ENCODE data around the gene HPSE2. TPM values are rescaled to one million over a fixed set of nuclear protein-coding genes. Genes with fewer than 3 reads are reported as not detected.

The HPSE2 gene
- total RNA-seq, 1 experiment from 2014 or later = not detected

GRCh38 chr10:98901441-98902110, 334.1 kb downstream of the HPSE2 start:
- in situ Hi-C loops (cut with HindIII; ENCODE audit: low pct_unique_long_range_greater_than_20kb, low sequenced_read_pairs) = no loop called here

GRCh38 chr10:98899018-98899417, 336.6 kb downstream of the HPSE2 start:
- DNase-seq (ENCODE audit: low read depth) = no peak
- in situ Hi-C loops (cut with HindIII; ENCODE audit: low pct_unique_long_range_greater_than_20kb, low sequenced_read_pairs) = no loop called here

More at GRCh38 chr10:98901441-98902110, 334.1 kb downstream of the HPSE2 start:
- DNase-seq (ENCODE audit: low read depth) = no peak

GRCh38 chr10:98892523-98892922, 343.1 kb downstream of the HPSE2 start:
- peak; percentile 2 for DNase-seq (ENCODE audit: low read depth)
- in situ Hi-C loops (cut with HindIII; ENCODE audit: low pct_unique_long_range_greater_than_20kb, low sequenced_read_pairs) = no loop called here

GRCh38 chr10:98886686-98887085, 349.0 kb downstream of the HPSE2 start:
- no peak for DNase-seq (ENCODE audit: low read depth)
- in situ Hi-C loops (cut with HindIII; ENCODE audit: low pct_unique_long_range_greater_than_20kb, low sequenced_read_pairs) = no loop called here

- in situ Hi-C loops (cut with HindIII; ENCODE audit: low pct_unique_long_range_greater_than_20kb, low sequenced_read_pairs) = no loop called here
- no peak for DNase-seq (ENCODE audit: low read depth)
These were observed 350.3 kb downstream of the HPSE2 start for GRCh38 chr10:98885378-98885777.

- no peak for DNase-seq (ENCODE audit: low read depth)
- in situ Hi-C loops (cut with HindIII; ENCODE audit: low pct_unique_long_range_greater_than_20kb, low sequenced_read_pairs) = no loop called here
These were observed 353.9 kb downstream of the HPSE2 start for GRCh38 chr10:98881789-98882188.

GRCh38 chr10:98880971-98881370, 354.7 kb downstream of the HPSE2 start:
- in situ Hi-C loops (cut with HindIII; ENCODE audit: low pct_unique_long_range_greater_than_20kb, low sequenced_read_pairs) = no loop called here

GRCh38 chr10:98878921-98879320, 356.7 kb downstream of the HPSE2 start:
- in situ Hi-C loops (cut with HindIII; ENCODE audit: low pct_unique_long_range_greater_than_20kb, low sequenced_read_pairs) = no loop called here
- DNase-seq (ENCODE audit: low read depth) = no peak

More at GRCh38 chr10:98880971-98881370, 354.7 kb downstream of the HPSE2 start:
- no peak for DNase-seq (ENCODE audit: low read depth)

- in situ Hi-C loops (cut with HindIII; ENCODE audit: low pct_unique_long_range_greater_than_20kb, low sequenced_read_pairs) = no loop called here
- DNase-seq (ENCODE audit: low read depth) = no peak
These were observed 357.2 kb downstream of the HPSE2 start for GRCh38 chr10:98878418-98878817.

- in situ Hi-C loops (cut with HindIII; ENCODE audit: low pct_unique_long_range_greater_than_20kb, low sequenced_read_pairs) = no loop called here
- no peak for DNase-seq (ENCODE audit: low read depth)
These were observed 373.7 kb downstream of the HPSE2 start for GRCh38 chr10:98861962-98862361.

GRCh38 chr10:98858525-98858924, 377.1 kb downstream of the HPSE2 start:
- in situ Hi-C loops (cut with HindIII; ENCODE audit: low pct_unique_long_range_greater_than_20kb, low sequenced_read_pairs) = no loop called here

GRCh38 chr10:98855403-98856189, 380.1 kb downstream of the HPSE2 start:
- no peak for DNase-seq (ENCODE audit: low read depth)
- in situ Hi-C loops (cut with HindIII; ENCODE audit: low pct_unique_long_range_greater_than_20kb, low sequenced_read_pairs) = no loop called here

More at GRCh38 chr10:98858525-98858924, 377.1 kb downstream of the HPSE2 start:
- no peak for DNase-seq (ENCODE audit: low read depth)

- DNase-seq (ENCODE audit: low read depth) = no peak
- in situ Hi-C loops (cut with HindIII; ENCODE audit: low pct_unique_long_range_greater_than_20kb, low sequenced_read_pairs) = no loop called here
These were observed 383.0 kb downstream of the HPSE2 start for GRCh38 chr10:98852686-98853085.

- DNase-seq (ENCODE audit: low read depth) = no peak
- in situ Hi-C loops (cut with HindIII; ENCODE audit: low pct_unique_long_range_greater_than_20kb, low sequenced_read_pairs) = no loop called here
These were observed 387.3 kb downstream of the HPSE2 start for GRCh38 chr10:98848361-98848760.

- DNase-seq (ENCODE audit: low read depth) = no peak
- in situ Hi-C loops (cut with HindIII; ENCODE audit: low pct_unique_long_range_greater_than_20kb, low sequenced_read_pairs) = no loop called here
These were observed 388.9 kb downstream of the HPSE2 start for GRCh38 chr10:98846787-98847186.

- DNase-seq (ENCODE audit: low read depth) = no peak
- in situ Hi-C loops (cut with HindIII; ENCODE audit: low pct_unique_long_range_greater_than_20kb, low sequenced_read_pairs) = no loop called here
These were observed 402.1 kb downstream of the HPSE2 start for GRCh38 chr10:98833542-98833941.

GRCh38 chr10:98832738-98833137, 402.9 kb downstream of the HPSE2 start:
- in situ Hi-C loops (cut with HindIII; ENCODE audit: low pct_unique_long_range_greater_than_20kb, low sequenced_read_pairs) = no loop called here
- DNase-seq (ENCODE audit: low read depth) = no peak

- DNase-seq (ENCODE audit: low read depth) = no peak
- in situ Hi-C loops (cut with HindIII; ENCODE audit: low pct_unique_long_range_greater_than_20kb, low sequenced_read_pairs) = no loop called here
These were observed 403.5 kb downstream of the HPSE2 start for GRCh38 chr10:98832196-98832595.

GRCh38 chr10:98831391-98831790, 404.3 kb downstream of the HPSE2 start:
- in situ Hi-C loops (cut with HindIII; ENCODE audit: low pct_unique_long_range_greater_than_20kb, low sequenced_read_pairs) = no loop called here
- DNase-seq (ENCODE audit: low read depth) = no peak

- in situ Hi-C loops (cut with HindIII; ENCODE audit: low pct_unique_long_range_greater_than_20kb, low sequenced_read_pairs) = no loop called here
- no peak for DNase-seq (ENCODE audit: low read depth)
These were observed 409.9 kb downstream of the HPSE2 start for GRCh38 chr10:98825741-98826140.
